ENCODE data around the gene MTRF1L. TPM values are rescaled to one million over a fixed set of nuclear protein-coding genes. Genes with fewer than 3 reads are reported as not detected.

Gene MTRF1L
- total RNA-seq, 1 experiment from 2014 or later: 26.5 TPM

GRCh38 chr6:153032255-153032882 is 29.9 kb upstream of the MTRF1L start:
- Histone ChIP-seq H3K79me2 (ENCODE audit: insufficient read depth, low read length) (no peaks in the 10 kb centered on the region), H2BK12ac (ENCODE audit: insufficient read length, low read depth, low read length) (no peak overlapping the region), H3K23me2 (ENCODE audit: insufficient read length, low read depth, low read length, poor library complexity, severe bottlenecking) (no peaks in the 10 kb centered on the region), H2BK20ac (ENCODE audit: low read depth, low read length, poor library complexity, severe bottlenecking) (no peak overlapping the region), H3T11ph (ENCODE audit: low read length) (no peak overlapping the region), H2BK120ac (ENCODE audit: low read depth, low read length, poor library complexity, severe bottlenecking) (no peak overlapping the region), H4K91ac (ENCODE audit: insufficient read length, low read depth, low read length) (no peak overlapping the region), H3K4me2 (ENCODE audit: insufficient read depth, insufficient read length, low read length) (no peak overlapping the region), H3K4me1 (ENCODE audit: insufficient read depth, low read length) (peaks cover 5% of the 10 kb centered on the region; the same call in 1 of the 2 replicates), H3K9ac (ENCODE audit: extremely low read depth, insufficient read length, low read length) (no peak overlapping the region), H2AFZ (ENCODE audit: low read length) (no peak overlapping the region), H3K18ac (ENCODE audit: insufficient read length, low read depth, low read length) (no peak overlapping the region), H4K20me1 (ENCODE audit: control insufficient read depth, insufficient read depth, insufficient read length) (no peaks in the 10 kb centered on the region), H3K14ac (ENCODE audit: insufficient read depth, low read length) (no peak overlapping the region), H3K79me1 (ENCODE audit: insufficient read depth, low read depth, low read length, poor library complexity, severe bottlenecking) (no peaks in the 10 kb centered on the region), H2BK15ac (ENCODE audit: low read depth, low read length) (no peak overlapping the region), H3K27me3 (ENCODE audit: insufficient read depth, low read length) (no peaks in the 10 kb centered on the region), H3K9me3 (ENCODE audit: control insufficient read depth, low read depth, low read length) (no peaks in the 10 kb centered on the region), H4K8ac (replicated peaks; ENCODE audit: insufficient read length, low read depth, low read length) (no peak overlapping the region), H4K5ac (ENCODE audit: insufficient read length, low read depth, low read length) (no peak overlapping the region), H3K27ac (ENCODE audit: insufficient read length, low read depth, low read length) (no peak overlapping the region), H3K4ac (ENCODE audit: low read depth, low read length) (no peak overlapping the region), H2BK5ac (ENCODE audit: insufficient read length, low read length) (no peak overlapping the region), H3K23ac (ENCODE audit: insufficient read length, low read depth, low read length) (no peak overlapping the region), H3K56ac (ENCODE audit: insufficient read length, low read depth, low read length) (no peak overlapping the region), H2AK5ac (ENCODE audit: insufficient read length, low read length) (no peak overlapping the region)
- Mint-ChIP-seq H3K4me3 (no peak overlapping the region), H3K27me3 (ENCODE audit: low read depth) (no peaks in the 10 kb centered on the region), H3K9me3 (no peaks in the 10 kb centered on the region), H3K4me1 (peaks cover 13 to 17% of the 10 kb centered on the region in 2 experiments), H3K36me3 (ENCODE audit: insufficient read depth in 1 of 3, low read depth in 3 of 3) (no peaks in the 10 kb centered on the region), H3K27ac (no peak overlapping the region)
- no CpG with 5 or more reads among the region's 9 CpGs for WGBS (ENCODE audit: extremely low coverage, insufficient read length, low lambda C conversion rate)
- no peak for DNase-seq
- TF ChIP-seq CTCF (conservative IDR thresholded peaks at IDR 0.05): peak; percentile 61

All from H9 (cell line).